Activated T-cell treated with anti-CD3 and anti-CD28 coated beads, Interleukin-2, amount 50 U/mL, for 72 hours (primary cell): ENCODE data around the gene JARID2. TPM values are rescaled to one million over a fixed set of nuclear protein-coding genes. Genes with fewer than 3 reads are reported as not detected.

Source experiments
- ATAC-seq, 2 donors: fragments of 150-1000 bp; cut with Tn5 transposase; replicated peaks in 1 of 2; 2 replicates each; pipeline ENCODE4 v1.10.0; 2021; ENCODE audit warnings: moderate library complexity in 2 of 2, mild to moderate bottlenecking in 1 of 2
- DNase-seq, 2 donors: peaks; one replicate each; pipeline ENCODE4 v3.0.0; 2021 to 2022; ENCODE audit warnings: mixed read lengths in 1 of 2
- H3K27ac Mint-ChIP-seq: one replicate; pipeline ENCODE4 v1.8.0; 2022; ENCODE audit warnings: mild to moderate bottlenecking, moderate library complexity, mixed read lengths
- H3K27me3 Mint-ChIP-seq: one replicate; pipeline ENCODE4 v1.8.0; 2022; ENCODE audit warnings: low read depth, mixed read lengths
- H3K36me3 Mint-ChIP-seq, 2 donors: one replicate each; pipeline ENCODE4 v1.8.0; 2022; ENCODE audit warnings: mixed read lengths in 2 of 2, mild to moderate bottlenecking in 1 of 2; ENCODE audit not compliant: insufficient read depth in 2 of 2
- H3K4me1 Mint-ChIP-seq: one replicate; pipeline ENCODE4 v1.8.0; 2022; ENCODE audit warnings: low read depth, mixed read lengths
- H3K4me3 Mint-ChIP-seq, 2 donors: one replicate each; pipeline ENCODE4 v1.8.0; 2022; ENCODE audit warnings: mild to moderate bottlenecking in 2 of 2, mixed read lengths in 2 of 2, moderate library complexity in 2 of 2
- H3K9me3 Mint-ChIP-seq, 2 donors: one replicate each; pipeline ENCODE4 v1.8.0; 2022; ENCODE audit warnings: mixed read lengths in 2 of 2
- total RNA-seq, 2 donors: library from RNA; stranded (reverse); gene quantifications; one replicate each; pipeline ENCODE4 v1.2.3, GENCODE V29; 2022

The JARID2 gene
- total RNA-seq, 2 donors from 2014 or later = 37.9 to 53.0 TPM

DNA sequence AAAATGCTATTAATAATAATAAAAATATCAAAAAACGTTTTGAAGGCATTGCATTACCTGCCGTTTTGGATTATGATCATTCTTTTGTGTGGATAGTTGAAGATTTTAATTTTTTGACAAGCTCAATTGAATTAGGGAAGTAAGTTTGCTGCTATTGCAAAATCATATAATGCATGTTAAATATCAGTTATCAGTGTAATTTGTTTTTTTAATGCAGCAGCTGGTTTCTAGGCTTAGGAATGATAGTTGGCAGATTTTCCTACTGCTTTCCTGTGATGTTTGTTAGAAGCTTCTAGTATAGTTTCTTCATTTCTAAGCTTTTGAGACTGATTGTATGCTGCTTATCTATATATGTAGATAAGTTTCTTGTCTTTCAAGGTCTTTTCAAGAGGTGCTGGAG is 99.0 kb downstream of the JARID2 start:
- no peaks in the 10 kb centered on the region for H3K27me3 Mint-ChIP-seq
- H3K4me3 Mint-ChIP-seq = peak overlapping the region in 1 of 2 donors; percentile 8
- no peak overlapping the region for H3K27ac Mint-ChIP-seq
- DNase-seq = no peak
- H3K4me1 Mint-ChIP-seq = peaks cover 91% of the 10 kb centered on the region
- H3K9me3 Mint-ChIP-seq = no peaks in the 10 kb centered on the region
- no peak for ATAC-seq
- peaks cover 2 to 8% of the 10 kb centered on the region in 2 donors for H3K36me3 Mint-ChIP-seq

DNA sequence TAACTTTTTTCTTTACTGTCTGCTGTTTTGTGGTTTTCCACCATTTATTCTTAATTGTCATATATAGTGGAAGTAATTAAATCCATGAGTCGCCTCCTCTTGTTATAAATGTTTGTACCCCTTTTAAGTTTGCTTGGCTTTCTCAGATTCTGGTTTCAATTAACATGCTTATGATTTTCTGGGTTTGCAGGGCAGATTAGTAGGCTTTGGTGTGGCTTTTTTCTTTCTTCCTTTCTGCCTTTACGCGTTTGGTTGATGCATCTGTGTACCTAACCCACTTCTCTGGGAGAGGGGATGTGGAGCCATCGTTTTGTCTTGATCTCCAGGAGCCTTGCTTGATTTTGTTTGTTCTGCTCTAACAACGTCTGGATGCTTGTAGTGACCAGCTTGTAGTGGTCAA is 100.4 kb downstream of the JARID2 start:
- Mint-ChIP-seq H3K36me3 (peaks cover 7 to 10% of the 10 kb centered on the region in 2 donors), H3K4me1 (peaks cover 89% of the 10 kb centered on the region), H3K9me3 (no peaks in the 10 kb centered on the region), H3K4me3 (peak overlapping the region; percentile 24 to 53), H3K27me3 (no peaks in the 10 kb centered on the region), H3K27ac (peak overlapping the region; percentile 31)
- DNase-seq = no peak
- ATAC-seq = peak; percentile 15 to 39

- H3K27ac Mint-ChIP-seq = peak overlapping the region; percentile 3
- H3K27me3 Mint-ChIP-seq = no peaks in the 10 kb centered on the region
- H3K4me3 Mint-ChIP-seq = no peak overlapping the region
- DNase-seq = no peak
- peaks cover 5 to 10% of the 10 kb centered on the region in 2 donors for H3K36me3 Mint-ChIP-seq
- H3K4me1 Mint-ChIP-seq = peaks cover 88% of the 10 kb centered on the region
- H3K9me3 Mint-ChIP-seq = no peaks in the 10 kb centered on the region
- ATAC-seq = no peak
These were observed 102.7 kb downstream of the JARID2 start for GRCh38 chr6:15348528-15348927.

GRCh38 chr6:15349379-15349778 is 103.5 kb downstream of the JARID2 start:
- no peak overlapping the region for H3K27ac Mint-ChIP-seq
- H3K9me3 Mint-ChIP-seq = no peaks in the 10 kb centered on the region
- peaks cover 5 to 11% of the 10 kb centered on the region in 2 donors for H3K36me3 Mint-ChIP-seq
- H3K27me3 Mint-ChIP-seq = no peaks in the 10 kb centered on the region
- no peak for ATAC-seq
- H3K4me1 Mint-ChIP-seq = peaks cover 87% of the 10 kb centered on the region
- no peak overlapping the region for H3K4me3 Mint-ChIP-seq
- DNase-seq = no peak

DNA sequence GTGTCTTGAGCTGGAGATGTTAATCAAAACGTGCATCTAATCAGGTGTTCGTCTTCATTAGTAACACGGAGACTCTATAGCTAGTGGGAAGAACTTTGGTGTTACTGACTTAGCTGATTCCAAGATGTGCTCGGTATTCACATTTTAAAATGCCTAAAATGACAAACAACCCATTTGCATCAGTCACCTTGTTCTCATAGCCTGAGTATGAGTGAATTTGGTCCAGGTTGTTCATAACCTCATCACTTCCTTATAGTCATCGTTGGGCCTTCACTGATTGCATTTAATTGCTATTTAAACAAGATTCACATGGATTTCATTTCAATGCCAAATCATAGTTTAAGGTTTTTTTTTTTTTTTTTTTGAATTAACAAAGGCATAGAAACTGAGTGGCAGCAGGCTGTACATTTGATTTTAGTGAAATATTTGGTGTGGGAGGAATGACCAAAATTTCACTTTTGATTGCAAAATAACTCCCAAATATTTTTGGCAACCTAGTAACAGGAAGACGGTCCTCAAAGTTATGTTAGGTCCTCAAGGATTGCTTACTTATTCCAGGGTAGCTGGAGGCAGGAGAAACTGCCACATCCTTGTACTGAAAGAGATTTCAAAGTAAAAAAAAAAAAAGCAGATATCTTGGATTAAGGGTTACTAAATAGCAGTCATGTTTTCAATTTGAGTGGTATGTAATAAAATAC is 104.7 kb downstream of the JARID2 start:
- H3K27ac Mint-ChIP-seq = peak overlapping the region; percentile 33

DNA sequence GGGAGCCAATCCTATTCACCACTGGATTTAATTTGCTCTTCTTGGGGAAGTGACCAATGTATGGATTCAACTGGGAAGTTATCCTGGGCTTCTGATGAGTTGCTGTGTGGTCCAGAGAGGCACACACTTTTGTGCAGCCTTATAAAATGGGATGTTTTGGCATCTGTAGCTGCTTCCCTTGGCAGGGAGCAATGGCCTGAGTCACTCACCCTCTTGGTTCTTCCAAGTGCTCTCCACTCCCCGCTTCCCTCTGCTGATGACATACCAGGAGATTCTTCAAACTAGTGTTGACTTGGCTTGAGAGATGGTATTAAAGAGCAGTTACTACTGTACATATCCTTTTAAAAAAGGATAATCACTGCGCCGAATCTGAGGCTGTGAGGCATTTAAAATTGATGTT is 105.8 kb downstream of the JARID2 start:
- Mint-ChIP-seq H3K27me3 (no peaks in the 10 kb centered on the region), H3K9me3 (no peaks in the 10 kb centered on the region), H3K4me3 (no peak overlapping the region), H3K27ac (peak overlapping the region; percentile 46), H3K4me1 (peaks cover 85% of the 10 kb centered on the region), H3K36me3 (peaks cover 8 to 16% of the 10 kb centered on the region in 2 donors)
- DNase-seq = no peak
- no peak for ATAC-seq

More for the DNA sequence above, 104.7 kb downstream of the JARID2 start:
- Mint-ChIP-seq H3K4me1 (peaks cover 86% of the 10 kb centered on the region), H3K9me3 (no peaks in the 10 kb centered on the region), H3K36me3 (peaks cover 5 to 12% of the 10 kb centered on the region in 2 donors), H3K4me3 (no peak overlapping the region), H3K27me3 (no peaks in the 10 kb centered on the region)
- DNase-seq (no peak), ATAC-seq (peak; percentile 39 to 47)

DNA sequence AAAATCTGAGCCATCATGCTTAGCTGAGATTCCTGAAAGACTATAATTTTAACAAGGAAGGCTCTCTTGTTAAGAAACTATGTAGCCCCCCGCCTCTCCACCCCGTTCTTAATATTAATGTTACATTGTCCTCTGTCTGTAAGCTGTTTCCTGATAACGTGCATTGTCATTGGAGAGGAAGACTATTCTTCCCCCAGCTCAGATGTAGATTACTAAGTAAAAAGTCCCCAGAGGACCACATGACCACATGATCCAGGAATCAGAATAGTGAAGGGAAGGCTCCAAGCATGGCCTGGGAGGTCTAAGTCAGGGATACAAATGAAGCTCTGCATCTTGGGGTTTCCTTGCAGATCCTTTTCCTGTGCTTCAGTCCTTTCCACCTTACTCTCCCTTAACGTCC is 106.4 kb downstream of the JARID2 start:
- Mint-ChIP-seq H3K36me3 (peaks cover 8 to 16% of the 10 kb centered on the region in 2 donors), H3K27me3 (no peaks in the 10 kb centered on the region), H3K9me3 (no peaks in the 10 kb centered on the region), H3K4me3 (no peak overlapping the region), H3K4me1 (peaks cover 83% of the 10 kb centered on the region), H3K27ac (no peak overlapping the region)
- DNase-seq (no peak), ATAC-seq (peak in 1 of 2 donors; percentile 11)

- Mint-ChIP-seq H3K27ac (peak overlapping the region; percentile 82), H3K9me3 (no peaks in the 10 kb centered on the region), H3K27me3 (no peaks in the 10 kb centered on the region), H3K4me1 (peaks cover 84% of the 10 kb centered on the region), H3K36me3 (peaks cover 8 to 16% of the 10 kb centered on the region in 2 donors), H3K4me3 (peak overlapping the region in 1 of 2 donors; percentile 47)
- ATAC-seq = peak; percentile 44 to 80
- no peak for DNase-seq
These were observed 107.0 kb downstream of the JARID2 start for GRCh38 chr6:15352845-15353244.

GRCh38 chr6:15355683-15356099 is 109.8 kb downstream of the JARID2 start:
- Mint-ChIP-seq H3K4me1 (peaks cover 81% of the 10 kb centered on the region), H3K9me3 (no peaks in the 10 kb centered on the region), H3K27ac (peak overlapping the region; percentile 73), H3K27me3 (no peaks in the 10 kb centered on the region), H3K36me3 (peaks cover 4 to 6% of the 10 kb centered on the region in 2 donors), H3K4me3 (no peak overlapping the region)
- DNase-seq (no peak), ATAC-seq (no peak)

- no peak overlapping the region for H3K4me3 Mint-ChIP-seq
- ATAC-seq = no peak
- H3K36me3 Mint-ChIP-seq = peaks cover 4 to 8% of the 10 kb centered on the region in 2 donors
- H3K27me3 Mint-ChIP-seq = no peaks in the 10 kb centered on the region
- H3K27ac Mint-ChIP-seq = peak overlapping the region; percentile 73
- no peaks in the 10 kb centered on the region for H3K9me3 Mint-ChIP-seq
- DNase-seq = no peak
- peaks cover 78% of the 10 kb centered on the region for H3K4me1 Mint-ChIP-seq
These were observed 110.3 kb downstream of the JARID2 start for GRCh38 chr6:15356179-15356578.

GRCh38 chr6:15356937-15357336 is 111.1 kb downstream of the JARID2 start:
- peaks cover 4 to 8% of the 10 kb centered on the region in 2 donors for H3K36me3 Mint-ChIP-seq
- peaks cover 71% of the 10 kb centered on the region for H3K4me1 Mint-ChIP-seq
- no peak overlapping the region for H3K27ac Mint-ChIP-seq

GRCh38 chr6:15357782-15358181 is 111.9 kb downstream of the JARID2 start:
- Mint-ChIP-seq H3K27ac (no peak overlapping the region), H3K36me3 (peaks cover 4 to 8% of the 10 kb centered on the region in 2 donors), H3K9me3 (no peaks in the 10 kb centered on the region), H3K27me3 (no peaks in the 10 kb centered on the region), H3K4me1 (peaks cover 62% of the 10 kb centered on the region), H3K4me3 (no peak overlapping the region)
- no peak for ATAC-seq
- no peak for DNase-seq

More at GRCh38 chr6:15356937-15357336, 111.1 kb downstream of the JARID2 start:
- DNase-seq = no peak
- H3K9me3 Mint-ChIP-seq = no peaks in the 10 kb centered on the region
- no peak overlapping the region for H3K4me3 Mint-ChIP-seq
- no peaks in the 10 kb centered on the region for H3K27me3 Mint-ChIP-seq
- no peak for ATAC-seq

DNA sequence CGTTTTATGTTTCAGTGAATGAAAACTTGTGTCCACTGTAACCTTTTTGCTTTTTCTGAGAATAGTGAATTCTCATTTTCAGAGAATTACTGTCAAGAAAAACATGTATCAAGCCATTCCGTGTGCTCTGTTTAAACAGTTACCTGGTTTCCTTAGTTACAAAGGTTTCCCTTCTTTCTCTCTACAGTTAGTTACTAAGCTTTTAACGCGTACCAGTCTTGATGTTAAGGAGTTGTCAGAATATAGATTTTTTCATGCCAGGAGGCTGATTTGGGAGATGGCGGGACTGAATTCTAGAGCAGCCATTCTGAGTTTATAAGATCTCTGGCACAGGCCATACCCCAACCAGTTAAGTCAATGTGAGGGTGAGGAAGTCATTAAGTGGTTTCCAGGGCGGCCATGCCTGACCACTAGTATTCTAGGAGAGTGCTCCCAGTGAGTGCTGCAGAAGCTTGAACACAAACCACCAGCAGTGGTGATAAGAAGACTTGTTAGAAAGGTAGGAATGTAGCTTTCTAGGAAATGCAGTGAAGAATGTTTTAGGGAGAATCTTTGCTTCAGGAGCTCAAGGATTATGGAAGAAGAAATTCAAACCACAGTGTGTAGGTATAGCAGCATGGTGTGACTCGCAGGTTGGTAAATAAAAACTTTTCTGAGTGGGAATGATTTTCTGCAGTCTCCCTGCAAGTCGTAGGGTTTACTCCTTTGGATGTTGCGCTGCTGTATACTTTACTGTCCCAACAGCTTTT is 112.9 kb downstream of the JARID2 start:
- Mint-ChIP-seq H3K4me1 (peaks cover 54% of the 10 kb centered on the region), H3K4me3 (peak overlapping the region; percentile 1 to 36), H3K27me3 (no peaks in the 10 kb centered on the region), H3K36me3 (peaks cover 4 to 8% of the 10 kb centered on the region in 2 donors), H3K27ac (no peak overlapping the region), H3K9me3 (no peaks in the 10 kb centered on the region)
- DNase-seq (no peak), ATAC-seq (no peak)
